H1 (cell line): ENCODE results near the gene SNAI1. TPM values are rescaled to one million over a fixed set of nuclear protein-coding genes. Genes with fewer than 3 reads are reported as not detected.

ENCODE experiments used
- BACH1 ChIP-seq: IDR thresholded peaks from 2 replicates; pipeline ENCODE4 v1.6.1; 2012; ENCODE audit warnings: low read length, improper control_type of control experiment
- CHD2 ChIP-seq: IDR thresholded peaks from 2 replicates; pipeline ENCODE4 v1.6.1; 2012; ENCODE audit warnings: low read length, improper control_type of control experiment
- EP300 ChIP-seq, 2 experiments: IDR thresholded peaks; 1 replicate in 1 of 2; 2 replicates in 1 of 2; pipeline ENCODE4 v1.6.1; 2011 to 2012; ENCODE audit warnings: low read depth in 2 of 2, low read length in 2 of 2, mild to moderate bottlenecking in 2 of 2, borderline replicate concordance in 1 of 2, inconsistent platforms in 1 of 2, moderate library complexity in 1 of 2
- HDAC6 ChIP-seq: IDR thresholded peaks from one replicate; pipeline ENCODE4 v1.7.1; 2012; ENCODE audit warnings: low read depth, mild to moderate bottlenecking, inconsistent platforms, low read length, moderate library complexity
- KDM5A ChIP-seq: fragments of 200-600 bp; IDR thresholded peaks from 2 replicates; pipeline ENCODE4 v1.7.1; 2012; ENCODE audit warnings: mild to moderate bottlenecking, low read length, inconsistent platforms, mixed read lengths
- RAD21 ChIP-seq, 2 experiments: IDR thresholded peaks in 1 of 2; conservative IDR thresholded peaks in 1 of 2; 2 replicates each; pipeline ENCODE4 v1.6.1; 2011; ENCODE audit warnings: low read depth in 2 of 2, low read length in 2 of 2, improper control_type of control experiment in 1 of 2, inconsistent platforms in 1 of 2, mild to moderate bottlenecking in 1 of 2, moderate library complexity in 1 of 2
- RBBP5 ChIP-seq: IDR thresholded peaks from 2 replicates; pipeline ENCODE4 v1.7.1; 2012; ENCODE audit warnings: low read depth, mild to moderate bottlenecking, inconsistent platforms, low read length, moderate library complexity, borderline replicate concordance
- SP1 ChIP-seq: IDR thresholded peaks from 2 replicates; pipeline ENCODE4 v1.6.1; 2011; ENCODE audit warnings: low read depth, low read length
- TBP ChIP-seq: IDR thresholded peaks from 2 replicates; pipeline ENCODE4 v1.6.1; 2011; ENCODE audit warnings: low read depth, low read length, improper control_type of control experiment
- YY1 ChIP-seq: IDR thresholded peaks from 2 replicates; pipeline ENCODE4 v1.6.1; 2011; ENCODE audit warnings: low read depth, mild to moderate bottlenecking, low read length
- polyA plus RNA-seq, 7 experiments: library from polyadenylated mRNA; depleted of rRNA in 3 of 7; stranded (reverse) in 5 of 7; unstranded in 2 of 7; fragments of >200 nt in 5 of 7; fragments of 200-250 nt in 2 of 7; gene quantifications; 1 replicate in 5 of 7; 2 replicates in 1 of 7; 4 replicates in 1 of 7; pipeline versions ENCODE4 v1.2.1 to v1.2.3, GENCODE V29; 2011 to 2013; ENCODE audit warnings: missing spikeins in 2 of 7, mixed read lengths in 2 of 7
- total RNA-seq: library from RNA; stranded (reverse); fragmentation: NEBNext Ultra II Directional; extraction: Animal tissue kit (Norgen Biotek cat#: 25700); gene quantifications from 2 replicates; pipeline ENCODE4 v1.2.1, GENCODE V29; 2021

Gene SNAI1
- total and polyA plus RNA-seq, 2 of the 8 experiments (the other 6 are each of a cell fraction or from before 2014, with no cell fraction given) = 6.5 to 8.0 TPM

DNA sequence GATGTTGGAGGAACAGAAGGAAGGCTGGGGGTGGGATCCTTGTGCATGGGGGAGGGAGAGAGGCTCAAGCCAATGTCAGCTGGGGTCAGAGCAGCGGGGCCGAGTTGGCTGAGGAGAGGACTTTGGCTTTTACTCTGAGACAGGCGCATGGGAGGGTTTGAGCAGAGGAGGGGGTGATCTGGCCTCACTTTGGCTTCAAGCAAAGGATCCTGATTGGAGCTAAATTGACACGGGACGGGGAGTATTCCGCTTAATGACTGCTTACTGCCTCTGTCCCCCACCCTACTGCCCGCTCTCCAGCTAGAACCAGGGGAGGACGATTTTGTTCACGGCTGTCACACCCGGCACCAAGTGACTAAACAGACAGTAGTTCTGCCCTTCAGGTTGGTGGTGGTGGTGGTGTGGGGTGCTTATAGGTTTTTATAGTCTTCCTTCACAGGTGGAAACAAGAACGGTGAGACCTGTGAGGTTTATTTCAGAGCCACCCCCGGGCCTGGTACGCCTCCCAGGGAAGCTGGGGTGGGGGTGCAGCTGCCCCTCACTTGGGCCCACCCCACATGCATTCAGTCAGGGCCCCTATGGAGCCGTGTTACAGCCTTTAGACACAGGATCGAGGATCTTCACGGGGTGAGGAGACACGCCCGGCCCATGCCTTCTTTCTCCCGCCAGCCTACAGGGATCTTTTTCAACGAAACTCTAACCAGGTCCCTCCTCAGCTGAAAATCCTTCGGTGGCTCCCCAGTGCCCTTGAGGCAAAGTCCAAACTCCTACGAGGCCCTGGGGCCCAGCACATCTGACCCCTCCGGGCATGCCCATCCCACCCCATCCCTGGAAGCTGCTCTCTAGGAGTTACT is 1.3 kb upstream of the SNAI1 start (continued):
- TF ChIP-seq RAD21 (IDR thresholded peaks at IDR 0.05 in 1 of 2, conservative IDR thresholded peaks at IDR 0.05 in 1 of 2; ENCODE audit: low read depth in 2 of 2, low read length in 2 of 2) (no peak), RBBP5 (no peak), CHD2 (no peak), TBP (no peak), YY1 (no peak), SP1 (no peak), EP300 (IDR thresholded peaks at IDR 0.05; ENCODE audit: borderline replicate concordance in 1 of 2, low read depth in 2 of 2, low read length in 2 of 2) (no peak), BACH1 (no peak), HDAC6 (no peak), KDM5A (no peak)
- TF ChIP-seq, all 59 proteins: peak for 0
